ENCODE measurements around the gene IPCEF1.

IPCEF1 gene

GRCh38 chr6:154123155-154123956, 233.2 kb downstream of the IPCEF1 start:
- H3K27ac ChIP-seq = no peak overlapping the region
- H3K27me3 ChIP-seq (replicated peaks) = no peaks in the 10 kb centered on the region
- no peaks in the 10 kb centered on the region for H3K36me3 ChIP-seq (replicated peaks)
- DNase-seq = no peak
- in situ Hi-C loops (cut with HindIII; ENCODE audit: low pct_ligation_motif_present, low sequenced_read_pairs) = no loop called here
- TF ChIP-seq CTCF (IDR thresholded peaks at IDR 0.05; ENCODE audit: low read depth, low read length, missing control alignments) = no peak
- H3K4me3 ChIP-seq (ENCODE audit: low read depth, low read length) = no peak overlapping the region

- H3K36me3 ChIP-seq (replicated peaks) = no peaks in the 10 kb centered on the region
- no peak overlapping the region for H3K4me3 ChIP-seq (ENCODE audit: low read depth, low read length)
- TF ChIP-seq CTCF (IDR thresholded peaks at IDR 0.05; ENCODE audit: low read depth, low read length, missing control alignments) = no peak
- H3K27ac ChIP-seq = no peak overlapping the region
- no peaks in the 10 kb centered on the region for H3K27me3 ChIP-seq (replicated peaks)
- in situ Hi-C loops (cut with HindIII; ENCODE audit: low pct_ligation_motif_present, low sequenced_read_pairs) = no loop called here
- no peak for DNase-seq
These were observed 234.2 kb downstream of the IPCEF1 start for GRCh38 chr6:154122195-154122925.

GRCh38 chr6:154117485-154117884, 239.1 kb downstream of the IPCEF1 start:
- H3K27ac ChIP-seq = no peak overlapping the region

GRCh38 chr6:154113392-154113791, 243.2 kb downstream of the IPCEF1 start:
- Histone ChIP-seq H3K36me3 (replicated peaks) (no peaks in the 10 kb centered on the region), H3K27ac (no peak overlapping the region), H3K27me3 (replicated peaks) (no peaks in the 10 kb centered on the region), H3K4me3 (ENCODE audit: low read depth, low read length) (no peak overlapping the region)
- TF ChIP-seq CTCF (IDR thresholded peaks at IDR 0.05; ENCODE audit: low read depth, low read length, missing control alignments) = no peak
- no peak for DNase-seq
- in situ Hi-C loops (cut with HindIII; ENCODE audit: low pct_ligation_motif_present, low sequenced_read_pairs) = no loop called here

More at GRCh38 chr6:154117485-154117884, 239.1 kb downstream of the IPCEF1 start:
- in situ Hi-C loops (cut with HindIII; ENCODE audit: low pct_ligation_motif_present, low sequenced_read_pairs) = no loop called here
- no peak for TF ChIP-seq CTCF (IDR thresholded peaks at IDR 0.05; ENCODE audit: low read depth, low read length, missing control alignments)
- Histone ChIP-seq H3K4me3 (ENCODE audit: low read depth, low read length) (no peak overlapping the region), H3K36me3 (replicated peaks) (no peaks in the 10 kb centered on the region), H3K27me3 (replicated peaks) (no peaks in the 10 kb centered on the region)
- no peak for DNase-seq

GRCh38 chr6:154112181-154112809, 244.3 kb downstream of the IPCEF1 start:
- no peak for DNase-seq
- in situ Hi-C loops (cut with HindIII; ENCODE audit: low pct_ligation_motif_present, low sequenced_read_pairs) = no loop called here

More at GRCh38 chr6:154112181-154112809, 244.3 kb downstream of the IPCEF1 start:
- no peak for TF ChIP-seq CTCF (IDR thresholded peaks at IDR 0.05; ENCODE audit: low read depth, low read length, missing control alignments)
- no peaks in the 10 kb centered on the region for H3K36me3 ChIP-seq (replicated peaks)
- no peak overlapping the region for H3K27ac ChIP-seq
- no peak overlapping the region for H3K4me3 ChIP-seq (ENCODE audit: low read depth, low read length)
- no peaks in the 10 kb centered on the region for H3K27me3 ChIP-seq (replicated peaks)

Data from brain microvascular endothelial cell (primary cell).